HG03103 (cell line): ENCODE data around the gene IL6R.
"Not testable (repeated sequence)": the region's sequence is repeated elsewhere in the genome, so short reads cannot be mapped to it uniquely, and the experiment has no call there.

ENCODE experiments used
- ATAC-seq: cut with Tn5 transposase; IDR thresholded peaks from one replicate; pipeline ENCODE4 v1.9.1; 2021; ENCODE audit warnings: low read depth; ENCODE audit not compliant: unreplicated experiment

IL6R gene

DNA sequence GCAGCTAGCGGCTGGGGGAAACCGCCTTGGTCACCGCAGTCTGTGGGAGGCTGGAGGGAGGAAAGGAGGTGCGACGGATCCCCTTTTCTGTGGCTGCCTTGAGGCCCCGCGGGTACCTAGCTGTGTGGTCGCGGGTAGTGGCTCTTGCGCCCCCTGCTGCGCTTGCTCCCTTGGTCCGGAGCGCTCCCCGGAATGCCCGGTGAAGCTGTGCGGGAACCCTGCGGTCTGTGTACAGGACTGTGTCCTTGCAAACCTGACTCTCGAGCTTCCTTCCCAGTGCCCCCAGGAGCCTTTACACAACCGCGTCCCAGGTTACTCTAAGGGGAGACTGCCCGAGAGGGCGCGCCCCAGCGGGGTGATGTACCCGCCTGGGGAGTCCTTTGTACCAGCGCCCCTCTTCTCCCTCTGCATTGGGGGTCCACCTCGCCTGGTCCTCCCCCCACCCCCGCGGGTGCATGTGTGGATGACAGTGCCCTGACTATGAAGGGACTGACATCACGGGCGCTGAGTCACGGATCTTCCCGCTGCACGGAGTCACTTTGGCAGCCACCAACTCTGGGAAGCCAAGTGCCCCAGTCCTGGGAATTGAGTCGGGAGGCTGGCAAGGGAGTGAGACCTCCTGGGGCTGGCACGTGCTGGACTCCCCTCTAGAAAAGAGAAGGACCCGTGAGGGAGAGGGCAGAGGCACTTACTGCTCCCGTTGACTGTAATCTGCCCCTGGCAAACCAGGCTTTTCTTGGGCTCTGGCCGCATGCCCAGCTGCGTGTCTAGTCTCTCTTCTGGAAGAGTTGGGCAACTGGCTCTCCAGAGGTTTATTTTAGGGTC lies 816 bp downstream of the IL6R start:
- ATAC-seq = no peak

DNA sequence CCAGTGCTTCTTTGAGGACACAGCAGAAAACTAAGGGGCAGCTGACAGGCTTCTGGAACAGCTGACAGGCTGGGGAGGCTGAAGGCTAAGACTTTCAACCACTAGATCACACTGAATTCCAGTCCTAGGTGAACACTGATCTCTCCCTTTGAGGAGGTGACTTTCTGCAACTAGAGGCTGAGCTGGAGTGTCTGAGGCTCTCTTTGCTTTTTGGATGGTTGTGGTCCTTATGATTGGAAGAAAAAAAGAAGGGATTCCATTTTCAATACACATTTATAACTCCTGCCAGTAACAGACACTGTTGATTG lies 1.4 kb downstream of the IL6R start:
- no peak for ATAC-seq

DNA sequence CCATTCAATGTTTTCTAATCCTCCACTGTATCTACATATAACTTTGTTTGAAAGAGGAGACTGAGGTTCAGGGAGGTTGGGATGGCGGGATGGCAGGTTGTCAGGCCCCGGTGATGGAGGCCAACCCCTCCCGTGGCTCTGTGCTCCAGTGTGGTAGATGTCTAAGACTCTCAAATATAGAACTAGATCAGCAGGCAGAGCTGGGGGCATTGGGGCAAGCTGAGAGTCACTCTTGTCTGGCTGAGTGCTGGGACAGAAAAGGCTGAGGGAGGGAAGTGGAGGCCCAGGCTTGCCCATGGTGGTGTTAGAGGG lies 1.7 kb downstream of the IL6R start:
- no peak for ATAC-seq

DNA sequence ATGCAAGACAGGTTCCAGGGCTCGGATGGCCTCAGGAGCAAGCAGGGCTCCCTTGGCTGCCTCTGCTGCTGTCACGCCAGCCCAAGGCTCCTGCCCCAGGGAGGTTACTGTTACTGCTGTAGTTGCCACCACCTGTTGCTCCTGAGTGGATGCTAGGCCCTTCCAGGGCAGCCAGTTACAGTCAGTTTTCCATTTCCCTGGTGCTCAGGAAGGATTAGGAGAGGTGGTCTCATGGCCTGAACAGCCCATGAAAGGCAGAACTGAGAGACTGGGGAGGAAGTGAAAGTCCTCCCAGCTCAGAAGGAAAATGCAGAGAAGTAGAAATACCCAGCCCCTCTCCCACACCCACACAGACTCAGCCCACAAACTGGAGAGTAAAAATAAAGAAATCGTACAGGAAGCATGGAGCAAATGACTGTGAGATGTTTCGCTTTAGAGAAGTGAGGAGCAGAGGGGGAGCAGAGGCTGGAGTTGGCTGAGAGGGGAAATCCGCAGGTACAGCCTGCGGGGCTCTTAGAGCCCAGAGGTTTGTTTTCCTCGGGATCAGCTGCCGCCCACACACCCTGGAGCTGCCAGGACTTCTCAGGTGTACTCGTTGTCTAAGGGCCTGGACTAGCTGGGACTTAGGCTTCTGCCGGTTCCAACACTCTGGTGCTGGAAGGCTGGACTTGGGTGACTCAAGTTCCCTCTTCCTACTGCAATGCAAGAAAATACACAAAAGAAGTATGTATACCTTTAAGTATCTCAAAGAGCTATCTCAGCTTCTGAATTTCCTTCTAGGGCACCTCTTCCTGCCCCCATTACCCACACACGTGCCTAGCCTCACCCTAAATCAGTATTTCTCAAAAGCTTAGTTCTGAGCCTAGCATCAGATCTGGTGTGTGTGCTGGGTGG lies 2.3 kb downstream of the IL6R start:
- ATAC-seq = no peak

DNA sequence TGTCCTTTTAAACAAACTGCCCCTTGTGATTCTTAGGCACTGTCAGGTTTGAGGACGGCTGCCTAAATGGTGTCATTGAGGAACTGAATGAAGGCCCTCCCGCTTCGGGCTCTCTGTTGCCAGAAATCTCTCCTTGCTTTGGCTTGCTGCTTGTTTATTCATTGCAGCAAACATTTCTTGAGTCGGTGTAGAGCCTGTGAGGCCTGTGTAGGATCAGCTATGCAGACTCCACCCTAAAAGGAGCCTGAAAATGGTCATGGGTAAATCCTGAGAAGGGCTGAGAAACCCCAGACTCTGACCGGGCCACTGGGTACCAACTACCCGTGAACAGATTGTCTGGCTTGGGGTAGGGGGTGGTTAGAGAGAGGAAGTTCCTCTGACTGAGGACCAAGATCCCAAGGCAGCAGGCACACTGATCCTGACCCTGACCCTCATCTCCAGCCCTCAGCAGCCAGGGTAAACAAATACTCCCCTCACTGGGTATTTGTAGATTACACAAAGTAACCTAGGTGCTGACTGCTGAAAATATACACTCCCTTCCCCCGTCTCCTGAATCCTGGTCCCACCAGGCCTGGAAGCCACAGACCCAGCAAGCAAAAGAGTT lies 3.1 kb downstream of the IL6R start:
- ATAC-seq = no peak

DNA sequence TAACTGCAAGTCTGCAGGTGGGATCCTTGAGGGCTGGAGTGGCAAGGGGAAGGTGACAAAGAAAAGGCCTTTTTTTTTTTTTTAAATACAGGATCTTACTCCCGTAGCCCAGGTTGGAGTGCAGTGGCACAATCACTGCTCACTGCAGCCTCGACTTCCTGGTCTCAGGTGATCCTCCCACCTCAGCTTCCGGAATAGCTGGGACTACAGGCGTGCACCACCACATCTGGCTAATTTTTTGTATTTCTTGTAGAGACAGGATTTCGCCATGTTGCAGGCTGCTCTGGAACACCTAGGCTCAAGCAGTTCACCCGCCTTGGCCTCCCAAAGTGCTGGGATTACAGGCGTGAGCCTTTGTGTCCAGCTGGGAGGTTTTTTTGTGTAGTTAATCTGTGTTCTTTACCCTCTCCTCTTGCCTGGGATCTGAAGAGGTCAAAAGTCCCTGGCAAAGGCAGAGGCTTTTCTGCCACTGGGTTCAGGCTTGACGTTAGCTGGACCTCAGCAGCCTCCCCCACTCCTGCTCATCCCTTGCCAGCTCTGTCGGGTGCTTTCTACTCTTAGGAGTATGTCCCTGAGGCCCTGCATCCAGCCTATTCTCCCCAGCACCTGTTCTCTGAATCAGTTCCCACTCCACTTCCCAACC lies 5.2 kb downstream of the IL6R start:
- no peak for ATAC-seq

DNA sequence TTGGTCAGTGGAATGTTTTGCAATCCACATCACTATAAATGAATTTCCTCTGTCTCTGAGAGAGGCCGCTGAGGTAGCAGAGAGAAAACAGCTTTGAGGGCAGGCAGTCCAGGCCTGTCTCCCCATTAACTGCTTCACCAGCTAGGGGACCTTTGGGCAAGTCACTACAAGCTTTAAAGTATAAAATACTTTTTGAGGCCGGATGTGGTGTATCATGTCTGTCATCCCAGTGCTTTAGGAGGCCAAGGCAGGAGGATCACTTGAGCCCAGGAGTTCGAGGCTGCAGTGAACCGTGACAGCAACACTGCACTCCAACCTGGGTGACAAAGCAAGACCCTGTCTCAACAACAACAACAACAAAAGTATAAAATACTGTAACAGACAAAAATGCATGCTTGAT lies 6.4 kb downstream of the IL6R start:
- ATAC-seq = no peak

DNA sequence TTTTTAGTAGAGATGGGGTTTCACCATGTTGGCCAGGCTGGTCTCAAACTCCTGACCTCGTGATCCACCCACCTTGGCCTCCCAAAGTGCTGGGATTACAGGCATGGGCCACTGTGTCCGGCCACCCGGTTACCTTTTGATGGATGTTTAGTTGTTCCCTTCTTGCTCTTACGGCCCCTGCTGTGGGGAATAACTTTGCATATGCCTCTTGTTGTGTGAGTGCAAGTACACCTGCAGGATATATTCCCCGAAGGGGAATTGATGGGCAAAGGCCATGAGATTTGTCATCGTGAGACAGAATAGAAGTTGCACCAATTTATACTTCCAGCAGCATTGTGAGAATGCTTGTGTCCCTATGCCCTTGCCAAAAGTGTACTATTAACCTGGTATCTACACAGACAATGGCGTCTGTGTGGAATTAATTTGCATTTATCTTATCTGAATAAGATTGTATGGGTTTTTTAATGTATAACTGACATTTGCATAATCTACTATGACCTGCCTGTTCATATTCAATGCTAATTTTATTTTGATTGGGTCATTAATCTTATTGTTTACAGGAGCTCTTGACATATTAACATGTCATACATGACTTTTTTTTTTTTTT lies 8.1 kb downstream of the IL6R start:
- no peak for ATAC-seq

DNA sequence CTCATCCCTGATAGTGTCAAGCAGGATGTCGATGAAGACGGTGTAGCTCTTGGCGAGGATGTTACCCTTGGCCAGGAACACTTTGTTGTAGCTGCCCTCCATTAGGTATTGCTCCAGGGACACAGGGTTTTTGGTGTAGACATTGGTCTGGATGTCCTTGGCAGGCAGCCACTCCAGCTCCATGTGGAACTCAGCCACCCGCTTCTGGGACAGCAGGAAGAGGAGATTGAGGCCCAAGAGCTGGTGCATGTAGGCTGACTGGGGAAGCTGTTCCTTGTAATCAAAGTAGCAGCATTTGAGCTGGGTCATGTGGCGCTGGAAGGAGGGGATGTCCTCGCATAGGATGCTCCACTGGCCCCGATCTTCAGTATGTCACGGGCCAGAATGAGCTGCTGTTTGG lies 9.5 kb downstream of the IL6R start:
- no peak for ATAC-seq

DNA sequence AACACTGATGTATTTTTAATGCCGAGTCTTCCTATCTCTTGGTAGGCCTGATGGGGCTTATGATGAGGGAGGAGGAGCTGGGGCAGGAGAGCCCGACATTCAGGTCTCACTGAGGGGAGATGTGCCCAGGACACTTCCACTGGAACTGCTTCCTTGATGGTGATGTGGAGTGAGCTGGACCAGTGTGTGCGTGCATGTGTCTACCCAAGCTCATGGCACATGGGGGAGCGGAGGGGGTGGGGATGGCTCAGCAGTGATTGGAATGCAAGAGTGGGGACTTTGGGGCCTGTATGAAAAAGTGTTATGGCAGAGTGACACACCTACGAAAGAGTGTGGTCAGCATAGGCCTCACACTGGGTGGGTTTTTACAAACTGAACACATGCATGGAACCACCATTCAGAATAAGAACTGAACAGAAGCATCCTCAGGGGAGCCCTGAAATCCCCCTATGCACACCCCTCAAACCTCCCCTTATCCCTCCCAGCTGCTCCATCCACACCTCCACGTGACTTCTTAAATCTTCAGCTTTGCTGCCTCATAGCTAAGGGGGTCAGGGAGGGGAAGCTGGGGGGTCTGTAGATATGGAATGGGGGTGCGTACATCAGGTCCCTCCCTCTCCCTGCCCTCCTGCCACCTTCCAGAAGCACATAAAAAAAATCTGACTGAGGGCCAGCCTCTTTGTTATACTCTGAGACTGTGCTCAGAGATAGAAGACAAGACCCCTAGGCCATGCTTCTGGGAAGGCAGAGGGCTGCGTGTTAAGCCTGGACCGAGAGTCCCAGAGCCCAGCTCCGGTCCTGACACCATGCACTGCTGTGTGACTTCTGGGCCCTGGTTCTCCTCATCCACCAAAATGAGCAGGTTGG lies 11.6 kb downstream of the IL6R start:
- ATAC-seq = no peak

DNA sequence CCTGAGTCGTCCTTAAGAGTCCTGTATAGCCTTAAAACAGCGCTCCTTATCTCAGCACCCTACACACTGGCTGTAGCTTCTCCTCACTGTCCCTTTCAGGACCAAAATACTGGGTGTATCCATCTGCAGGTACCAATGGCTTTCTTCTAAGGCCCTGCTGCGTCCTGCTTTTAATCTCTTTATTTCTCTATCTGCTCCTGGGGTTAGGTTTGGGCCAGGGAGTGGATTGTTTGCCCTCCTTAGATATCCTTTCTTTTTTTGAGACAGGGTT lies 12.1 kb downstream of the IL6R start:
- no peak for ATAC-seq

DNA sequence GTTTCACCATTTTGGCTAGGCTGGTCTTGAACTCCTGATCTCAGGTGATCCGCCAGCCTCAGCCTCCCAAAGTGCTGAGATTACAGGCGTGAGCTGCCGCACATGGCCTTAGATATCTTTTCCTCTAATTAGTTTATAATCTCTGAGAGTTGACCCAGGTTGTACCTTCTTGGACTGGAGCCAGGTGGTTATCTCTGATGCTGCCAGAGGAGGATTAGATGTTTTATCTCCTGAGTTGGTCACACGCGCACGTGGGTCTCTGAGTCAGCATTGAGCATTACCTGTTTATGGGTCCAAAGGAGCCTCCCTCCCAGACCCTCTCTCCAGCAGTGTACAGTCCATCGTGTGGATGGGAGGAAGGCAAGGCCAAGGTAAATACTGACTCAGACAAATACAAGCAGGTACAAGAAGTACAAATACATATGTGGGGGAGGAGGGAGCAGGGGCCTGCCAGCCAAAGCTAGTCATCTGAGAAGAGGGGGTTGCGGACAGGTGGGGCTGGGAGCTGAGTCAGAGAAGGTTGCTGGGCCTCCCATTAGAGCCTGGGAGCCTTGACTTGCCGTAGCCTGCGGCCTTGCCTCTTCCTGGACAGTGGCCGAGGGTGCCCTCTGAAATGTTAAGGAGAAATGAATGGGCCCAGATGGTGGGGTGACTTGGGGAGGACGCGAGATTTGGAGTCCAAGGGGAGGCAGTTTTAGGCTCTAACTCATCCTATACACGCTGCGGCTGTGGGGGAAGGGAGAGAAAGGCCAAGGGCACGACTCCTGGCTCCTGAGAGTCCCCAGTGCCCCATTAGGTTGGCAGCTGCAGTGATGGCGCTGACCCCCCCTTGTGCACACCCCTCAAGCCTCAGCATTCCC lies 13.1 kb downstream of the IL6R start:
- no peak for ATAC-seq

DNA sequence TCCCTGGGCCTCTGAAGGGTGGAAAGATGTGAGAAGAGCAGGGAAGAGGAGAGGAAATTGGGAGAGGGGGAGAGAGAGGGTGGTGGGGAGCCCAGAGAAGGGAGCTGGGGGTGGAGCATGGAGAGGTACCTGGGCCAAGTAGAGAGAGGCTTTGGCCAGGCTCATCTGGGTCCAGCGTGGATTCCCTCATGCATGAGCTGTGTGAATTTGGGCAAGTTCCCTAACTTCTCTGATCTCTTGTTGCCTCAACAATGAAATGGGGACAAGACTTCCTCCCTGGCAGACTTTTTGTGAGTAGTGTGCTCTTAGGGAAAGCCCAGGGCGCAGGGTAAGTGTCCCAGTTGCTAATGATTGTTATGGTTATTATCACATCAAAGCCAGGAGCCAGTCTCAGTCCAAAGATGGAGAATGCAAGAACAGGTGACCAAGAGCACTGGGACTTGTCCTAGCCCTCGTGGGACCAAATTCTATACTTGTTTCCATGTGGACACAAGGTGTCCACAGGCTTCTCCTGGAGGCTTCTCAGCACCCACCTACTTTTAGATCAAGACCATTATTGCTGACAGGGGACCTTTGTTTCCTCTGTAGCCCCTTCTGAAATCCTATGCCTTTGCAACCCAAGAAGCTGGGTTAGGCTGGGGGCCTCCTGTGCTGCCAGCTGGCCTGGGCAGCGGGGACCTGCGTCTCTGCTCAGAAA lies 13.9 kb downstream of the IL6R start:
- no peak for ATAC-seq

DNA sequence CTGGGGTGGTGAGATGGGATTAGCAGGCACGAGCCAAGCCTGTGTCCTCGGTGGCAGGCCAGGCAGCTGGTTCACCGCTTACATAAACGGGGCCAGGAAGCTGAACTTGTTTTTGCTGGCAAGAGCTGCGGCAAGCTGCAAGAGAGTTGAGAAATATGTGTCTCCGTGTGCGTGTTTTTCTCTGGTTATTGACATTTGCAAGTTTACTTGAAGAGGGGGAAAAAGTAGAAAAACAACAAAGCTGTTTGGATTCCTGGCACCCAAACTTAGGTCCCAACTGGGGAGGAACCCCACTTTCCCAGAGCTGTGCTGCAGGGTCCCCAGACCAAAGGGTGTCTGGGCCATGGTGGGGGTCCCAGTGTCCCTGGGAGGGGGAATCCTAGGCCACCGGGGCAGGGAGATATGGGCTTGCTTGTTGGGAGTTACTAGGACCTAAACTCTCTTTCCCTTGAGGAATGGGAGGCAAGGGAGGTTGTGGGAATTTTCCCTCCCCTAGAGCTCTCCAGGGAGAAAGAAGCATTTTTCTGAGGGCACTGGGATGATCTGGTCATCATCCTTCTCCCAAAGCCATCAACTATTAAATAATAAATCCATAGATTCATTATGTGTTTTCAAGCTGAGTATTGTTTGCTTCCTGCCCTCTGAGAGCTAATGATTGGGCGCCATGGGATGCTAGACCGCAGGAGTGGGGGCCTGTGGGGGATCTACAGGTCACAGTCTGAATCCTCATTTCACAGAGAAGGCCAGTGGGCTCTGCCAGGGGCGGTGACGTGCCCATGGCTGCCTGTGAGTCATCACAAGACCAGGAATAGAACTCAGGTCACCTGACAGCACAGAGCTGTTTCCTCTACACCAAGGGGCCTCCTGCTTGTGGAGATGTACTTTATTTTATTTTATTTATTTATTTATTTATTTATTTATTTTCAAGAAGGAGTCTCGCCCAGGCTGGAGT lies 14.8 kb downstream of the IL6R start:
- no peak for ATAC-seq

DNA sequence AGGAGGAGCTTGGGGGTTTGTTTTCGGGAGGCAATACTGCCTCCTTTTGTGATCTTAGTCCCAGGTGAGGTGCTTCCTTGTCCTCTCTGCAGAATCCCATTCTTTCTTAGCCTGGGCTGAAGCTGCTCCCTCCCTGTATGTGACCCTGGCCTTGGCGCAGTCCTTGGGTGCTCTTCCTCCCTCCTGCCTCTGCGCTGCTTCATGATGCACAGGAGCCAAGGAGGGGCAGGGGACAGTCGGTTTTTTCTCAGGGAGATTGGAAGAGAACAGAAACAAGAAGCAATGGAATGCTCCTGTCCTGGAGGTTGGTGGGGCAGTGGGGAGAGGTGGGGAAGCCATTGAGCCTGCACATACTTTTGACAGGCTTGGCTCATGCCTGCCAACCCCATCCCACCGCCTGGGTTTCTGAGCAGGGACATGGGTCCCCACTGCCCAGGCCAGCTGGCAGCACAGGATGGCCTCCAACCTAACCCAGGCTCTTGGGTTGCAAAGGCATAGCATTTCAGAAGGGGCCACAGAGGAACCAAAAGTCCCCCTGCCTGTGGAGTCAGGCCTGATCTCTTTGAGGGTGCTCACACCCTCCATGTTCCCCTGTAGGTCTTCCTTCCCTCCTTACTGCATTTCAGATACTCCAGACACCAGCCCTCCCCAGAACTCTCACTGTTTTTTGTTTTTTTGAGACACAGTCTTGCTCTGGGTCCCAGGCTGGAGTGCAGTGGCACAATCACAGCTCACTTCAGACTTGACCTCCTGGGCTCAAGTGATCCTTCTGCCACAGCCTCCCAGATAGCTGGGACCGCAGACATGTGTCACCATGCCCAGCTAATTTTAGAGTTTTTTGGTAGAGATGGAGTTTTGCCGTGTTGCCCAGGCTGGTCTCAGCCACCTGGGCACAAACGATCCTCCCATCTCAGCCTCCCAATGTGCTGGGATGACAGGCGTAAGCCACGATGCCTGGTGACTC lies 16.1 kb downstream of the IL6R start:
- ATAC-seq = no peak

DNA sequence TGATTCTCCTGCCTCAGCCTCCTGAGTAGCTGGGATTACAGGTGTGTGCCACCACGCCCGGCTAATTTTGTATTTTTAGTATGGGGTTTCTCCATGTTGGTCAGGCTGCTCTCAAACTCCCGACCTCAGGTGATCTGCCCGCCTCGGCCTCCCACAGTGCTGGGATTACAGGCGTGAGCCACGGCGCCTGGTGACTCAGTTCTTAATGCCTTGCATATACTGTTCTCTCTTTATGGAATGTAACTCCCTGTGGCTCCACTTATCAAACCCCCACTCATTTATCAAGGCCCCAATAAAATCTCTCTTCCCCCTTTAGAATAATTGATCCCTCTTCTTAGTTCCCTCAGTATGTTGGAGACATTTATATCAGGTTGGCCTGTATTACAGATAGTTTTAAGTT lies 16.9 kb downstream of the IL6R start:
- ATAC-seq = not testable (repeated sequence)
